Measurements from ENCODE around the gene CREBBP.

DNA sequence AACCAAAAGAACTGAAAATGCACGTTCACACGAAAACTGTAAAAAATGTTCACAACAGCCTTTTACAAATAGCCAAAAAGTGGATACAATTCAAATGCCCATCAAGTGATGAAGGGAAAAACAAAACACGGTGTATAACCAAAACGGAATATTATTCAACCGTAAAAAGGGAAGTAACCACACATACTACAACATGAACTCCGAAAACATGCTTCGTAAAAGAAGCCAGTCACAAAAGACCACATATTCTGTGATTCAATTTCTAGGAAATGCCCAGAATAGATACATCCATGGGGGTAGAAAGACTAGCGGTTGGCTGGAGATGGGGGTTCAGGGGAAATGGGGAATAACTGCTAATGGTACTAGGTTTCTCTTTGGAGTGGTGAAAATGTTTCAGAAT is 81.7 kb downstream of the CREBBP start:
- no peak for TF ChIP-seq CTCF (conservative IDR thresholded peaks at IDR 0.05; ENCODE audit: low read depth in 2 of 2)
- TF ChIP-seq REST (IDR thresholded peaks at IDR 0.05; ENCODE audit: unreplicated experiment): no peak
- TF ChIP-seq POLR2AphosphoS5 (IDR thresholded peaks at IDR 0.05; ENCODE audit: low read depth): no peak
- no peak for TF ChIP-seq EZH2phosphoT487 (IDR thresholded peaks at IDR 0.05; ENCODE audit: unreplicated experiment)
- TF ChIP-seq ZNF331 (CRISPR knock-in tag; IDR thresholded peaks at IDR 0.05; ENCODE audit: low read depth): no peak
- TF ChIP-seq JUNB (IDR thresholded peaks at IDR 0.05; ENCODE audit: unreplicated experiment): no peak
- TF ChIP-seq CREB1 (CRISPR knock-in tag; IDR thresholded peaks at IDR 0.05; ENCODE audit: low read depth): no peak
- no peak for TF ChIP-seq EZH2 (IDR thresholded peaks at IDR 0.05; ENCODE audit: low read depth, unreplicated experiment)
